Omental fat pad (tissue), 4 donors: ENCODE results near the gene ZBTB44. TPM values are rescaled to one million over a fixed set of nuclear protein-coding genes. Genes with fewer than 3 reads are reported as not detected.
"Not testable (repeated sequence)": the region's sequence is repeated elsewhere in the genome, so short reads cannot be mapped to it uniquely, and the experiment has no call there.

ENCODE experiments used
- ATAC-seq: fragments of 150-250 bp; one replicate; pipeline ENCODE4 v1.9.1; 2016; ENCODE audit warnings: mild to moderate bottlenecking, moderate library complexity; ENCODE audit not compliant: low FRiP score
- DNase-seq: peaks from one replicate; pipeline ENCODE4 v3.0.0-alpha.2; 2019; ENCODE audit warnings: low spot score
- CTCF ChIP-seq, 3 donors: fragments of 450-650 bp; IDR thresholded peaks; one replicate each; pipeline ENCODE4 v1.5.1; 2016 to 2017; ENCODE audit warnings: antibody characterized with exemption in 3 of 3, mild to moderate bottlenecking in 3 of 3, moderate library complexity in 2 of 3
- total RNA-seq, 4 donors: library from RNA; depleted of rRNA; stranded (reverse); fragments of >200 nt; gene quantifications; one replicate each; pipeline ENCODE4 v1.1.0, GENCODE V29; 2016

ZBTB44 gene
- total RNA-seq, 4 donors from 2014 or later, result 37.0 to 81.0 (median 46.6) TPM

DNA sequence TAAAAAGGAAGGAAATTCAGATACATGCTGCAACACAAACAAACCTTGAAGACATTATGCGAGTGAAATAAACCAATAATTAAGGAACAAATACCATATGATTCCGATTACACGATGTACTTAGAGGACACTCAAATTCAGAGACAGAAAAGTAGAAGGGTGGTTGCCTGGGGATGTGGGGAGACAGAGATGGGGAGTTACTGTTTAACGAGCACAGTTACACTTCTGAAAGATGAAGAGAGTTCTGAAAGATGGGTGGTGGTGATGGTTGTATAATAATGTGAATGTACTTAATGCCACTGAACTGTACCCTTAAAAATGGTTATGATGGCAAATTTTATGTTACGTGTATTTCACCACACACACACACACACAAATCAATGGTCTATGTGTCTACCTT is 14.7 kb downstream of the ZBTB44 start:
- no peak for TF ChIP-seq CTCF (IDR thresholded peaks at IDR 0.05)
- DNase-seq, result no peak
- ATAC-seq, result no peak

- TF ChIP-seq CTCF (IDR thresholded peaks at IDR 0.05), result no peak
- no peak for ATAC-seq
Observed at GRCh38 chr11:130295657-130296056, 19.1 kb downstream of the ZBTB44 start.

GRCh38 chr11:130282111-130282510 is 32.6 kb downstream of the ZBTB44 start:
- ATAC-seq, result no peak

More at GRCh38 chr11:130295657-130296056, 19.1 kb downstream of the ZBTB44 start:
- no peak for DNase-seq

GRCh38 chr11:130281341-130281740 is 33.4 kb downstream of the ZBTB44 start:
- not testable (repeated sequence) for ATAC-seq, DNase-seq

More at GRCh38 chr11:130282111-130282510, 32.6 kb downstream of the ZBTB44 start:
- TF ChIP-seq CTCF (IDR thresholded peaks at IDR 0.05), result no peak
- DNase-seq, result no peak

- no peak for ATAC-seq
- DNase-seq, result no peak
- no peak for TF ChIP-seq CTCF (IDR thresholded peaks at IDR 0.05)
Observed at GRCh38 chr11:130279989-130280388, 34.7 kb downstream of the ZBTB44 start.

DNA sequence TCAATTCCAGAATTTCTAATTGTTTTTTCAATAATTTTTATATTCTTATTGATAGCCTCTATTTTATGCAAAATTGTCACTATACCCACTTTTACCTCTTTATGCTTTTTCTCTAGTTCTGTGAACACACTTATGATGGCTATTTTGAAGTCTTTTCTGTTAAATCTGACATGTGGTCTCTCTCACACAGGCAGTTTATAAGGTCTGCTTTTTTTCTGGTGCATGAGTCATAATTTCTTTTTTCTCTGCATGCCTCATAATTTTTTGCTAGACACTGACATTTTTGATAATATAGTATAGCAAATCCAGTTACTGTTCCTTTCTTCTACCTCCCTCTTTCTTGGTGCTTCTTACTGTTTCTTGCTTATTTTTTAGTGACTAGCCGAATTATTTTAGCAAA is 36.0 kb downstream of the ZBTB44 start:
- ATAC-seq, result no peak
- TF ChIP-seq CTCF (IDR thresholded peaks at IDR 0.05), result no peak
- no peak for DNase-seq

DNA sequence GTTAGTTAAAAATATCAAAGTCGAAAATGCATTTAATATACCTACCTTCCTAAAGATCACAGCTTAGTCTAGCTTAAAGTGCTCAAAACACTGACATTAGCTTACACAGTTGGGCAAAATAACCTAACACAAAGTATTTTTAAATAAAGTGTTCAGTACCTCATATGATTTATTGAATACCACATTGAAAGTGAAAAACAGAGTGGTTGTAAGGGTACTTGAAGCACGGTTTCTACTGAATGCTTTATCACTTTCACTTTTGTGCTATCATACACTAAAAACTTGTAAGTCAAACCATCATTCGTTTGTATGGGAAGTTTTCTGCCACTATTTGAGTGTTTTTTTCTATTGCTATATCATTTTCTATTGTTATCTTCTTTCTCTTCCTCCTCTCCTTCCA is 36.6 kb downstream of the ZBTB44 start:
- TF ChIP-seq CTCF (IDR thresholded peaks at IDR 0.05), result no peak
- DNase-seq (no peak), ATAC-seq (no peak)

DNA sequence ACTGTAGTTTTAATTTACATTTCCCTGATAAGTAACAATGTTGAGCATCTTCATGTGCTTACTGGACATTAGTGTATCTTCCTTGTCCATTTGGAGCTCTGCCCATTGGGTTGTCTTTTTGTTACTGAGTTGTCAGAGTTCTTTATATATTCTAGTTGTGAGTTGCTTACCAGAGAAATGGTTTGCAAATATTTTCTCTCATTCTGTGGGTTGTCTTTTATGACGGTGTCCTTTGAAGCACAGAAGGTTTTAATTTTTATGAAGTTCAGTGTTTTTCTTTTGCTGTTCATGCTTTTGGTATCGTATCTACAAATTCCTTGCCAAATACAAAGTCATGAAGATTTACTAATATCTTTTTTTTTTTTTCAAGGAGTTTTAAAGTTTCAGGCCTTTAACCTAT is 42.4 kb downstream of the ZBTB44 start:
- no peak for DNase-seq
- no peak for ATAC-seq
- no peak for TF ChIP-seq CTCF (IDR thresholded peaks at IDR 0.05)
